Heart right ventricle (tissue), 16 donors: Measurements from ENCODE around the gene SOS2. TPM values are rescaled to one million over a fixed set of nuclear protein-coding genes. Genes with fewer than 3 reads are reported as not detected.

Experiments used
- ATAC-seq, 8 donors: fragments of 200-7000 bp; cut with Tn5 transposase; one replicate each; pipeline ENCODE4 v1.9.1; 2020; ENCODE audit warnings: mild to moderate bottlenecking in 8 of 8, moderate library complexity in 8 of 8, moderate number of reproducible peaks in 1 of 8
- DNase-seq, 2 donors: peaks; one replicate each; pipeline ENCODE4 v3.0.0-alpha.2; 2020
- H3K27ac ChIP-seq, 10 donors: fragments of 200-600 bp; sonication (generic) in 2 of 10; one replicate each; pipeline versions ENCODE4 v1.5.0 to v1.8.0; 2020 to 2022; ENCODE audit warnings: mild to moderate bottlenecking in 3 of 10
- H3K27me3 ChIP-seq, 7 donors: fragments of 200-600 bp; one replicate each; pipeline ENCODE4 v1.8.0; 2021 to 2022; ENCODE audit warnings: mild to moderate bottlenecking in 2 of 7
- H3K36me3 ChIP-seq, 9 donors: fragments of 200-600 bp; sonication (generic) in 1 of 9; one replicate each; pipeline versions ENCODE4 v1.5.0 to v1.8.0; 2020 to 2022; ENCODE audit warnings: mild to moderate bottlenecking in 2 of 9
- H3K4me1 ChIP-seq, 9 donors: fragments of 200-600 bp; sonication (generic) in 1 of 9; one replicate each; pipeline versions ENCODE4 v1.5.0 to v1.8.0; 2020 to 2022; ENCODE audit warnings: mild to moderate bottlenecking in 4 of 9
- H3K4me3 ChIP-seq, 10 donors: fragments of 200-600 bp; sonication (generic) in 2 of 10; one replicate each; pipeline versions ENCODE4 v1.5.0 to v1.8.0; 2020 to 2022; ENCODE audit warnings: mild to moderate bottlenecking in 7 of 10, moderate library complexity in 2 of 10
- H3K9me3 ChIP-seq, 11 donors: fragments of 200-600 bp in 10 of 11; sonication (generic) in 2 of 11; one replicate each; pipeline versions ENCODE4 v1.5.0 to v1.8.0; 2013 to 2022; ENCODE audit warnings: mild to moderate bottlenecking in 2 of 11, control low read depth in 1 of 11, moderate library complexity in 1 of 11
- CTCF ChIP-seq, 9 donors: fragments of 200-600 bp; sonication (generic) in 2 of 9; IDR thresholded peaks; one replicate each; pipeline versions ENCODE4 v1.5.0 to v1.8.0; 2021 to 2022; ENCODE audit warnings: antibody characterized with exemption in 9 of 9, mild to moderate bottlenecking in 5 of 9, moderate library complexity in 1 of 9
- WGBS, 2 donors: extraction: QIAGEN DNeasy Blood & Tissue Kit; methylation state at CpG; one replicate each; pipeline ENCODE4 v1.1.7; 2013; ENCODE audit warnings: inconsistent platforms in 1 of 2; 5-methylcytosine and 5-hydroxymethylcytosine counted together
- intact Hi-C, 10 donors: fragments of 100-400 bp; cut with DNase I; formaldehyde crosslinking; loops; one replicate each; pipeline versions ENCODE4 v1.11.1 to v1.14.2; 2022
- polyA plus RNA-seq, 2 donors: library from polyadenylated mRNA; stranded (reverse); fragments of 200-250 nt; gene quantifications; one replicate each; pipeline ENCODE4 v1.2.3, GENCODE V29; 2013
- total RNA-seq, 10 donors: library from RNA; stranded (reverse); fragmentation: NEBNext Ultra II Directional in 3 of 10; extraction: Animal tissue kit (Norgen Biotek cat#: 25700) in 3 of 10; gene quantifications; one replicate each; pipeline versions ENCODE4 v1.2.1 to v1.2.4, GENCODE V29; 2021 to 2023
- donor health status: Arrhythmogenic right ventricular cardiomyopathy.
- donor health status: ischemic (EF 13 %, LVEDD 7.1; RV severe dilation, severe dysfunction).
- donor health status: healthy with polysubstance abuse.
- donor health status: DM: no; HTN: yes; CAD: no.
- donor health status: DM: no; HTN: no; CAD: no.
- donor health status: ischemic (EF 25% LVEDD 6.9; RV normal size, moderate dysfunction).
- donor health status: ischemic (EF 25% LVEDD 5.7; RV mildly dilated, moderate dysfunction).
- donor health status: healthy.
- donor health status: DM: yes; HTN: yes; CAD: no.
- donor health status: Ischemic cardiomyopathy.
- donor health status: ischemic (EF 35%, LVEDD 5.7; RV mildly dilated, moderate dysfunction).
- donor health status: nonischemic (EF 11% LVEDD 7.7; RV severe dilation, severe dysfunction).
- donor health status: DM: yes; HTN: yes; CAD: no.
- donor health status: PGD.
- donor health status: ischemic (EF 29% LVEDD 5.4; RV normal size, mild dysfunction).
- donor health status: nonischemic (EF 23%, LVEDD 6.1; RV moderate dilation, normal function).

SOS2 gene
- total and polyA plus RNA-seq, 12 donors = 10.1 to 40.0 (median 32.3) TPM

- no peaks in the 10 kb centered on the region for H3K27me3 ChIP-seq
- H3K4me3 ChIP-seq = no peak overlapping the region
- H3K4me1 ChIP-seq = peaks cover 0 to 4% (median 0%) of the 10 kb centered on the region in 9 donors
- no peak for DNase-seq
- no peaks in the 10 kb centered on the region for H3K9me3 ChIP-seq
- intact Hi-C loops = no loop called here
- peaks cover 0 to 87% (median 5%) of the 10 kb centered on the region in 9 donors for H3K36me3 ChIP-seq
- WGBS, 2 donors = 97 to 100% methylated on average over 3 of the region's 3 CpGs
- no peak for TF ChIP-seq CTCF (IDR thresholded peaks at IDR 0.05)
- no peak overlapping the region for H3K27ac ChIP-seq
- no peak for ATAC-seq
These were observed 108.3 kb downstream of the SOS2 start for GRCh38 chr14:50123062-50123461.

- no peak for TF ChIP-seq CTCF (IDR thresholded peaks at IDR 0.05)
- Histone ChIP-seq H3K27ac (no peak overlapping the region), H3K36me3 (peaks cover 0 to 87% (median 6%) of the 10 kb centered on the region in 9 donors), H3K4me3 (no peak overlapping the region), H3K4me1 (peaks cover 0 to 6% (median 0%) of the 10 kb centered on the region in 9 donors), H3K27me3 (no peaks in the 10 kb centered on the region), H3K9me3 (no peaks in the 10 kb centered on the region)
- intact Hi-C loops = no loop called here
- DNase-seq = no peak
- no peak for ATAC-seq
- 89% methylated on average over 6 of the region's 6 CpGs for WGBS, 2 donors
These were observed 109.1 kb downstream of the SOS2 start for GRCh38 chr14:50122291-50122690.

- DNase-seq (no peak), ATAC-seq (no peak)
- Histone ChIP-seq H3K27ac (no peak overlapping the region), H3K4me3 (no peak overlapping the region), H3K27me3 (no peaks in the 10 kb centered on the region), H3K4me1 (peaks cover 0 to 13% (median 6%) of the 10 kb centered on the region in 9 donors), H3K36me3 (peaks cover 0 to 79% (median 6%) of the 10 kb centered on the region in 9 donors), H3K9me3 (no peaks in the 10 kb centered on the region)
- TF ChIP-seq CTCF (IDR thresholded peaks at IDR 0.05) = no peak
- intact Hi-C loops = no loop called here
- WGBS, 2 donors = 78 to 84% methylated on average over 5 of the region's 5 CpGs
These were observed 109.9 kb downstream of the SOS2 start for GRCh38 chr14:50121486-50121885.

GRCh38 chr14:50117456-50117855, 113.9 kb downstream of the SOS2 start:
- no peaks in the 10 kb centered on the region for H3K9me3 ChIP-seq
- WGBS, 2 donors = 95% methylated on average over 2 of the region's 2 CpGs
- H3K4me1 ChIP-seq = peaks cover 7 to 27% (median 20%) of the 10 kb centered on the region in 9 donors
- no peak for DNase-seq
- no peak for ATAC-seq
- H3K27ac ChIP-seq = peak overlapping the region in 8 of 10 donors; percentile 71 to 93 (median 84)
- H3K27me3 ChIP-seq = no peaks in the 10 kb centered on the region
- no peak overlapping the region for H3K4me3 ChIP-seq
- H3K36me3 ChIP-seq = peaks cover 0 to 68% (median 19%) of the 10 kb centered on the region in 9 donors
- intact Hi-C loops = no loop called here
- TF ChIP-seq CTCF (IDR thresholded peaks at IDR 0.05) = no peak
